Stimulated activated CD8-positive, alpha-beta memory T cell treated with anti-CD3 and anti-CD28 coated beads, Interleukin-15, amount 100 ng/mL, for 24 hours (primary cell): Measurements from ENCODE around the gene EGLN2.
"Not testable (repeated sequence)": the region's sequence is repeated elsewhere in the genome, so short reads cannot be mapped to it uniquely, and the experiment has no call there.

Experiments
- DNase-seq: peaks from one replicate; pipeline ENCODE4 v3.0.0-alpha.2; 2020; ENCODE audit warnings: low read depth

EGLN2 gene

GRCh38 chr19:40802300-40803169 lies 3.5 kb downstream of the EGLN2 start:
- DNase-seq, result no peak

- DNase-seq, result no peak
These were observed 4.3 kb downstream of the EGLN2 start for GRCh38 chr19:40803170-40803856.

- DNase-seq, result no peak
These were observed 5.1 kb downstream of the EGLN2 start for GRCh38 chr19:40803857-40804782.

GRCh38 chr19:40804783-40805242 lies 5.8 kb downstream of the EGLN2 start:
- no peak for DNase-seq

GRCh38 chr19:40805258-40805868 lies 6.4 kb downstream of the EGLN2 start:
- DNase-seq, result no peak

- no peak for DNase-seq
These were observed 7.6 kb downstream of the EGLN2 start for GRCh38 chr19:40806423-40807146.

GRCh38 chr19:40807147-40808020 lies 8.4 kb downstream of the EGLN2 start:
- DNase-seq, result no peak

- no peak for DNase-seq
These were observed 9.0 kb downstream of the EGLN2 start for GRCh38 chr19:40808021-40808325.

- DNase-seq, result no peak
These were observed 9.5 kb downstream of the EGLN2 start for GRCh38 chr19:40808497-40808896.

- no peak for DNase-seq
These were observed 10.5 kb downstream of the EGLN2 start for GRCh38 chr19:40809358-40810086.

- DNase-seq, result no peak
These were observed 11.2 kb downstream of the EGLN2 start for GRCh38 chr19:40810160-40810559.

GRCh38 chr19:40810649-40811408 lies 11.8 kb downstream of the EGLN2 start:
- DNase-seq, result not testable (repeated sequence)

- no peak for DNase-seq
These were observed 12.7 kb downstream of the EGLN2 start for GRCh38 chr19:40811478-40812341.

GRCh38 chr19:40812571-40812970 lies 13.6 kb downstream of the EGLN2 start:
- not testable (repeated sequence) for DNase-seq

- DNase-seq, result no peak
These were observed 14.2 kb downstream of the EGLN2 start for GRCh38 chr19:40813182-40813581.

GRCh38 chr19:40815223-40815622 lies 16.2 kb downstream of the EGLN2 start:
- no peak for DNase-seq

GRCh38 chr19:40818480-40819399 lies 19.7 kb downstream of the EGLN2 start:
- DNase-seq, result not testable (repeated sequence)
